HEK293 (cell line): ENCODE data around the gene HJURP.

ENCODE experiments used
- BCL11A ChIP-seq: fragments of 450-650 bp; formaldehyde crosslinking; IDR thresholded peaks from 2 replicates; pipeline ENCODE4 v1.5.1; 2016; ENCODE audit warnings: low read depth, missing biosample characterization, missing genetic modification characterization
- CTCF ChIP-seq: fragments of 450-650 bp; formaldehyde crosslinking; IDR thresholded peaks from 2 replicates; pipeline ENCODE4 v1.5.1; 2016; ENCODE audit warnings: missing biosample characterization, missing genetic modification characterization
- KLF16 ChIP-seq: fragments of 450-650 bp; formaldehyde crosslinking; IDR thresholded peaks from 2 replicates; pipeline ENCODE4 v1.5.1; 2017; ENCODE audit warnings: missing biosample characterization, missing genetic modification characterization
- RBAK ChIP-seq: fragments of 450-650 bp; formaldehyde crosslinking; IDR thresholded peaks from 2 replicates; pipeline ENCODE4 v1.5.1; 2016; ENCODE audit warnings: missing biosample characterization, missing genetic modification characterization
- ZBTB20 ChIP-seq: fragments of 450-650 bp; formaldehyde crosslinking; IDR thresholded peaks from 2 replicates; pipeline ENCODE4 v1.5.1; 2016; ENCODE audit warnings: missing biosample characterization, missing genetic modification characterization
- ZNF175 ChIP-seq: fragments of 450-650 bp; formaldehyde crosslinking; IDR thresholded peaks from 2 replicates; pipeline ENCODE4 v1.5.1; 2016; ENCODE audit warnings: missing biosample characterization, missing genetic modification characterization
- ZNF2 ChIP-seq: fragments of 450-650 bp; formaldehyde crosslinking; IDR thresholded peaks from 2 replicates; pipeline ENCODE4 v1.5.1; 2016; ENCODE audit warnings: missing biosample characterization, missing genetic modification characterization
- ZNF239 ChIP-seq: fragments of 450-650 bp; formaldehyde crosslinking; IDR thresholded peaks from 2 replicates; pipeline ENCODE4 v1.5.1; 2016; ENCODE audit warnings: missing biosample characterization, missing genetic modification characterization
- ZNF350 ChIP-seq: fragments of 450-650 bp; formaldehyde crosslinking; IDR thresholded peaks from 2 replicates; pipeline ENCODE4 v1.5.0; 2017; ENCODE audit warnings: missing biosample characterization, mild to moderate bottlenecking, missing genetic modification characterization
- ZNF423 ChIP-seq: fragments of 450-650 bp; formaldehyde crosslinking; IDR thresholded peaks from 2 replicates; pipeline ENCODE4 v1.5.1; 2016; ENCODE audit warnings: missing biosample characterization, missing genetic modification characterization
- ZNF654 ChIP-seq: fragments of 450-650 bp; formaldehyde crosslinking; IDR thresholded peaks from 2 replicates; pipeline ENCODE4 v1.5.1; 2016; ENCODE audit warnings: low read depth, missing biosample characterization, missing genetic modification characterization
- ZNF791 ChIP-seq: fragments of 450-650 bp; formaldehyde crosslinking; IDR thresholded peaks from 2 replicates; pipeline ENCODE4 v1.5.1; 2016; ENCODE audit warnings: missing biosample characterization, missing genetic modification characterization
- TF ChIP-seq, protein P1 (sequence below): fragments of 450-650 bp; formaldehyde crosslinking; IDR thresholded peaks from 2 replicates; pipeline ENCODE4 v1.5.1; 2016; ENCODE audit warnings: missing biosample characterization, missing genetic modification characterization

GRCh38 chr2:233848276-233848675 lies 6.1 kb downstream of the HJURP start:
- TF ChIP-seq ZNF350 (tag by site-specific recombination) (no peak), ZNF239 (tag by site-specific recombination) (no peak), ZNF791 (tag by site-specific recombination) (no peak), CTCF (tag by site-specific recombination) (no peak), BCL11A (tag by site-specific recombination) (no peak), ZNF175 (tag by site-specific recombination) (no peak), ZBTB20 (tag by site-specific recombination) (no peak), ZNF654 (tag by site-specific recombination) (no peak), KLF16 (tag by site-specific recombination) (no peak), ZNF423 (tag by site-specific recombination) (no peak), ZNF2 (tag by site-specific recombination) (no peak), RBAK (tag by site-specific recombination) (no peak)
- TF ChIP-seq, protein P1, sequence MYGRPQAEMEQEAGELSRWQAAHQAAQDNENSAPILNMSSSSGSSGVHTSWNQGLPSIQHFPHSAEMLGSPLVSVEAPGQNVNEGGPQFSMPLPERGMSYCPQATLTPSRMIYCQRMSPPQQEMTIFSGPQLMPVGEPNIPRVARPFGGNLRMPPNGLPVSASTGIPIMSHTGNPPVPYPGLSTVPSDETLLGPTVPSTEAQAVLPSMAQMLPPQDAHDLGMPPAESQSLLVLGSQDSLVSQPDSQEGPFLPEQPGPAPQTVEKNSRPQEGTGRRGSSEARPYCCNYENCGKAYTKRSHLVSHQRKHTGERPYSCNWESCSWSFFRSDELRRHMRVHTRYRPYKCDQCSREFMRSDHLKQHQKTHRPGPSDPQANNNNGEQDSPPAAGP (tag by site-specific recombination), result no peak
